Muscle layer of colon (tissue), 2 donors: ENCODE measurements around the gene MTFMT.
"Not testable (repeated sequence)": the region's sequence is repeated elsewhere in the genome, so short reads cannot be mapped to it uniquely, and the experiment has no call there.

Source experiments
- H3K27ac ChIP-seq: one replicate; pipeline ENCODE4 v1.7.0; 2013; ENCODE audit warnings: low read depth, mild to moderate bottlenecking, low read length, moderate library complexity
- H3K27me3 ChIP-seq, 2 donors: one replicate each; pipeline ENCODE4 v1.7.0; 2013; ENCODE audit warnings: low read length in 2 of 2, mild to moderate bottlenecking in 2 of 2; ENCODE audit not compliant: insufficient read depth in 2 of 2, control insufficient read depth in 1 of 2
- H3K36me3 ChIP-seq: one replicate; pipeline ENCODE4 v1.7.0; 2013; ENCODE audit warnings: mild to moderate bottlenecking, low read length; ENCODE audit not compliant: insufficient read depth
- H3K4me1 ChIP-seq: one replicate; pipeline ENCODE4 v1.7.0; 2013; ENCODE audit warnings: mild to moderate bottlenecking, low read length; ENCODE audit not compliant: insufficient read depth
- H3K4me3 ChIP-seq, 2 donors: one replicate each; pipeline ENCODE4 v1.7.0; 2013; ENCODE audit warnings: low read length in 2 of 2, low read depth in 1 of 2, mild to moderate bottlenecking in 1 of 2, moderate library complexity in 1 of 2
- H3K9ac ChIP-seq: one replicate; pipeline ENCODE4 v1.7.0; 2013; ENCODE audit warnings: low read length
- H3K9me3 ChIP-seq: one replicate; pipeline ENCODE4 v1.7.0; 2013; ENCODE audit warnings: mild to moderate bottlenecking, low read length
- donor health status: abdominal sarcoma.
- donor health status: Adenocarcinoma of cecum.

The MTFMT gene

DNA sequence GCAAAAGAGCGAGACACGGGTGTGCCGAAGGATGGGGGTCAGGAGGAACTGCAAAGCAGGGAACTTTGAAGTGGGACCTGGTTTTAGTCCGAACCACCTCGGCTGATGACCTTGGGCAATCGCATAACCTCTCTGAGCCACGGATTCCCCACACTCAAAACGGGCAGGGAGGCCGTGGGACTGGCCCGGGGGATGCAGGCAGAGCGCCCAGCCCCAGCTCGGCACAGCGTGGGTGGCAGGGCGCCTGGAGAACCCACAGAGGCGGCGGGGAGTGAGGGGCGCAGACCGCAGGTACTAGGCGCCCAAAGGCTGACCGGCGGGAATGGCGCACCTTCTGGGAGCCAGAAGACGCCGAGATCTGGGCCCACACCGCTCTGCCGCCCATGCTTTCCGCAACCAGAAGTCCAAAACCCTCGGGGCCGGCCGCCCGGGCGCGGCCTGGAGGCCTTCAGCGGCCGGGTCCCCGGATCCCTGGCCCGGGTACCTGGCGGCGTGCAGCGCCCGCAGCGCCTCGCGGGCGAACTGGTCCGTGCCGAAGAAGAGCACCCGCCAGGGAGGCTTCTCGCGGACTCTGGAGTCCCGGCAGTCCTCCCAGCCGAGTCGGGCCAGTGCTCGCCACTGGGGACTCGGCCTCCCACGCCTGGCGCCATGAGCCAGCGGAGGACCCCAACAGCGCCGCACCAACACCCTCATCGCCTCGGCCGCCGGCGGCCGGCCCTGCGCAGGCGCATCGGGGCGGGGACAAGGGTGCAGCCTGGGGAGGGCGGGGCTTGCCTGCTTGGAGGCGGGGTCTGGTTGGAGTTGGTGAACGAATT is at the start of gene MTFMT:
MTFMT (minus strand) TSS at position 719 of the 815 bp plus-strand sequence; CDS start at position 693, 26 bp downstream.
- Histone ChIP-seq H3K27ac (peak within 1 kb of the TSS; percentile 82), H3K4me1 (peaks cover 10% of the 10 kb centered on the region), H3K4me3 (peak within 1 kb of the TSS; percentile 78 to 98), H3K9ac (peak within 1 kb of the TSS; percentile 59), H3K9me3 (no peaks in the 10 kb centered on the region), H3K36me3 (peaks cover 14% of the 10 kb centered on the region), H3K27me3 (no peaks in the 10 kb centered on the region)

DNA sequence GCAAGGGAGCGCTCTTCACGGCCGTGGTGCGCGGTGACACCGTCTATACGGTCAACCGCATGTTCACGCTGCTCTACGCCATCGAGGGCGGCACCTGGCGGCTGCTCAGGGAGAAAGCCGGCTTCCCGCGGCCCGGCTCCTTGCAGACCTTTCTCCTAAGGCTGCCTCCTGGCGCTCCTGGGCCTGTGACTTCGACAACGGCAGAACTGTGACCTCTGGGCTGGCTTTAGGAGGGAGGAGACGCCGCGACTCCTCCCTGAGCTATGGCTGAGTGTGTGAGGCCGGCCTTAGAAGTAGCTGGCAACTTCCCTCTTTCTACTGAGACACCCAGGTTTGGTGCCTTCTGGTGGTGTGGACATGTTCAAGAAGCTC is 48.5 kb upstream of the MTFMT start:
- H3K4me1 ChIP-seq = peaks cover 26% of the 10 kb centered on the region
- no peak overlapping the region for H3K4me3 ChIP-seq
- H3K9ac ChIP-seq = no peak overlapping the region
- H3K27me3 ChIP-seq = peaks cover 0 to 8% of the 10 kb centered on the region in 2 donors
- no peaks in the 10 kb centered on the region for H3K9me3 ChIP-seq
- H3K36me3 ChIP-seq = no peaks in the 10 kb centered on the region
- no peak overlapping the region for H3K27ac ChIP-seq

DNA sequence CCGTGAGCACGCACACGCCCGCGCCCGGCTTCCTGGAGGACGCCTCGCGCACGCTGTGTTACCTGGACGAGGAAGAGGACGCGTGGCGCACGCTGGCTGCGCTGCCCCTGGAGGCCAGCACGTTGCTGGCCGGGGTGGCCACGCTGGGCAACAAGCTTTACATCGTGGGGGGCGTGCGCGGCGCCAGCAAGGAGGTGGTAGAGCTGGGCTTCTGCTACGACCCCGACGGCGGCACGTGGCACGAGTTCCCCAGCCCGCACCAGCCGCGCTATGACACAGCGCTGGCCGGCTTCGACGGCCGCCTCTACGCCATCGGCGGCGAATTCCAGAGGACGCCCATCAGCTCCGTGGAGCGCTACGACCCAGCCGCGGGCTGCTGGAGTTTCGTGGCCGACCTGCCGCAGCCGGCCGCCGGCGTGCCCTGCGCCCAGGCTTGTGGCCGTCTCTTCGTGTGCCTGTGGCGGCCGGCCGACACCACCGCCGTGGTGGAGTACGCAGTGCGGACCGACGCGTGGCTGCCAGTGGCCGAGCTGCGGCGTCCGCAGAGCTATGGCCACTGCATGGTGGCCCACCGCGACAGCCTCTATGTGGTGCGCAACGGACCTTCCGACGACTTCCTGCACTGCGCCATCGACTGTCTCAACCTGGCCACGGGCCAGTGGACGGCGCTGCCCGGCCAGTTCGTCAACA is 48.0 kb upstream of the MTFMT start:
- Histone ChIP-seq H3K4me1 (peaks cover 21% of the 10 kb centered on the region), H3K4me3 (no peak overlapping the region), H3K9ac (no peak overlapping the region), H3K27ac (no peak overlapping the region), H3K9me3 (no peaks in the 10 kb centered on the region), H3K36me3 (no peaks in the 10 kb centered on the region), H3K27me3 (peaks cover 0 to 8% of the 10 kb centered on the region in 2 donors)

DNA sequence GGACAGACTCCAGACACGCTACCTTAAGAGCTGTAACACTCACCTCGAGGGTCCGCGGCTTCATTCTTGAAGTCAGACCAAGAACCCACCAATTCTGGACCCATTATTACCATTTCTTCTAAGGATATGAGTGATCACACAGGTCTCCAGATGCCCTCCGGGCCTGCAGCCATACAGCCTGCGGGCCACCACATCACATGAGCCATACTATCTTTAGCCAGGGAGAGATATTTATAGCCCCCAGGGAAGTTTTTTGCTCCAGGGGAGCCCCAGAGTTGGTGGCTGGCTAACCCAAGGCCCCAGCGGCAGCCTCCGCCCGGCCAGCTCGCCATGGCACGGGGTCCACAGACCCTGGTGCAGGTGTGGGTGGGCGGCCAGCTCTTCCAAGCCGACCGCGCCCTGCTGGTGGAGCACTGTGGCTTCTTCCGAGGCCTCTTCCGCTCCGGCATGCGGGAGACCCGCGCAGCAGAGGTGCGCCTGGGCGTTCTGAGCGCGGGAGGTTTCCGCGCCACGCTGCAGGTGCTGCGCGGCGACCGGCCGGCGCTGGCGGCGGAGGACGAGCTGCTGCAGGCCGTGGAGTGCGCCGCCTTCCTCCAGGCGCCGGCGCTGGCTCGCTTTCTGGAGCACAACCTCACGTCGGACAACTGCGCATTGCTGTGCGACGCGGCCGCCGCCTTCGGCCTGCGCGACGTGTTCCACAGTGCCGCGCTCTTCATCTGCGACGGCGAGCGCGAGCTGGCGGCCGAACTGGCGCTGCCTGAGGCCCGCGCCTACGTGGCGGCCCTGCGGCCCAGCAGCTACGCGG is 47.2 kb upstream of the MTFMT start, which contains the start of gene KBTBD13:
KBTBD13 (plus strand) TSS at position 261 of the 805 bp plus-strand sequence; CDS start at position 331, 70 bp downstream.
- Histone ChIP-seq H3K4me3 (no peak within 1 kb of the TSS), H3K9ac (no peak within 1 kb of the TSS), H3K9me3 (no peaks in the 10 kb centered on the region), H3K27me3 (peaks cover 0 to 8% of the 10 kb centered on the region in 2 donors), H3K27ac (no peak within 1 kb of the TSS), H3K36me3 (no peaks in the 10 kb centered on the region), H3K4me1 (peaks cover 21% of the 10 kb centered on the region)

DNA sequence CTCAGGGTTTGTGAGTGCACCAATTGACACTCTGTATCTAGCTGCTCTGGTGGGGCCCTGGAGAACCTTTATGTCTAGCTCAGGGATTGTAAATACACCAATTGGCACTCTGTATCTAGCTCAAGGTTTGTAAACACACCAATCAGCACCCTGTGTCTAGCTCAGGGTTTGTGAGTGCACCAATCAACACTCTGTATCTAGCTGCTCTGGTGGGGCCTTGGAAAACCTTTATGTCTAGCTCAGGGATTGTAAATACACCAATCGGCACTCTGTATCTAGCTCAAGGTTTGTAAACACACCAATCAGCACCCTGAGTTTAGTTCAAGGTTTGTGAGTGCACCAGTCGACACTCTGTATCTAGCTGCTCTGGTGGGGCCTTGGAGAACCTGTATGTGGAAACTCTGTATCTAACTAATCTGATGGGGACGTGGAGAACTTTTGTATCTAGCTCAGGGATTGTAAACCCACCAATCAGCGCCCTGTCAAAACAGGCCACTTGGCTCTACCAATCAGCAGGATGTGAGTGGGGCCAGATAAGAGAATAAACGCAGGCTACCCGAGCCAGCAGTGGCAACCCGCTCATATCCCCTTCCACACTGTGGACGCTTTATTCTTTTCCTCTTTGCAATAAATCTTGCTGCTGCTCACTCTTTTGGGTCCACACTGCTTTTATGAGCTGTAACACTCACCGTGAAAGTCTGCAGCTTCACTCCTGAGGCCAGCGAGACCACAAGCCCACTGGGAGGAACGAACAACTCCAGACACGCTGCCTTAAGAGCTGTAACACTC is 46.4 kb upstream of the MTFMT start:
- H3K4me1 ChIP-seq = peaks cover 22% of the 10 kb centered on the region
- H3K27me3 ChIP-seq, H3K4me3 ChIP-seq, H3K9me3 ChIP-seq, H3K27ac ChIP-seq, H3K9ac ChIP-seq, H3K36me3 ChIP-seq: not testable (repeated sequence)

DNA sequence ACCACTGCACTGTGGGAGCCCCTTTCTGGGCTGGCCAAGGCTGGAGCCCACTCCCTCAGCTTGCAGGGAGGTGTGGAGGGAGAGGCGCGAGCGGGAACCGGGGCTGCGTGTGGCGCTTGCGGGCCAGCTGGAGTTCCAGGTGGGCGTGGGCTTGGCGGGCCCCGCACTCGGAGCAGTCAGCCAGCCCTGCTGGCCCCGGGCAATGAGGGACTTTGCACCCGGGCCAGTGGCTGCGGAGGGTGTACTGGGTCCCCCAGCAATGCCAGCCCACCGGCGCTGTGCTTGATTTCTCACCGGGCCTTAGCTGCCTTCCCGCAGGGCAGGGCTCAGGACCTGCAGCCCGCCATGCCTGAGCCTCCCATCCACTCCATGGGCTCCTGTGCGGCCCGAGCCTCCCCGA is 45.5 kb upstream of the MTFMT start:
- H3K27ac ChIP-seq, H3K4me3 ChIP-seq, H3K9me3 ChIP-seq, H3K36me3 ChIP-seq, H3K27me3 ChIP-seq, H3K9ac ChIP-seq: not testable (repeated sequence)
- H3K4me1 ChIP-seq = peaks cover 30% of the 10 kb centered on the region

DNA sequence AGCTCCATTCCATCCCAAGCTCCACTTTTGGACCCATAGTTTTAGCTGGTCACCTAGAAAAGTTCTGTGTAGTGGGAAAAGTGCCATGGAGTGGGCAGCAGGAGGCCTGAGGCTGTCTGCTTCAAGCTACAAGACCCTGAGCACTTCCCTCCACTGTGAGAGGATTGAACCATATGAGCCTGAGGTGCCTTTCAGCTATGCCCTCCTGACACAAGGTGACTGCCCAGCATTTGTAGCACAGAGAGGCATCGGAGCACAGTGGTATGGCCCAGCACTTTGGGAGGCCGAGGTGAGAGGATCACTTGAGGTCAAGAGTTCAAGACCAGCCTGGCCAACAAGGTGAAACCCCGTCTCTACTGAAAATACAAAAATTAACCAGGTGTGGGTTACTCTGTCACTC is 43.2 kb upstream of the MTFMT start:
- H3K27ac ChIP-seq = no peak overlapping the region
- H3K9ac ChIP-seq = no peak overlapping the region
- no peaks in the 10 kb centered on the region for H3K36me3 ChIP-seq
- peaks cover 45% of the 10 kb centered on the region for H3K4me1 ChIP-seq
- no peak overlapping the region for H3K4me3 ChIP-seq
- peaks cover 0 to 8% of the 10 kb centered on the region in 2 donors for H3K27me3 ChIP-seq
- H3K9me3 ChIP-seq = no peaks in the 10 kb centered on the region

DNA sequence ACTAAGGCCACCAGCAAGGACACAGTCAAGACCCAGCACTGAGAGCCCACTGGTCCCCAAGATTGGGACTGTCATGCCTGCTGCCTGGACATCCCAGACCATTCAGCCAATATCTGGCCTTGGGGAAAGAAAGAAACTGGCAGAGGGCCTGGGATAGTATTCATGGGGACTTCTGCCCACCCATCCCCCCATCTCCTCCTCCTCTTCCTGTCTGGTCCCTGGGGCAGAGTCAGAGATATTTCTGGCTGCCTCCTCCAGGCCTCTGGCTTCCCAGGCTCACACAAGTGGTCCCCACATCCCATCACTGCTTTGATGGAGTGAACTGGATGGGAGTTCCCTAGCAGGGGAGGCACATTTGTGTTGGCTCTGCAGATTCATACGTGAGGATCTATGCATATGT is 42.6 kb upstream of the MTFMT start:
- H3K27me3 ChIP-seq = peaks cover 0 to 2% of the 10 kb centered on the region in 2 donors
- no peak overlapping the region for H3K27ac ChIP-seq
- H3K9ac ChIP-seq = no peak overlapping the region
- H3K4me1 ChIP-seq = peaks cover 45% of the 10 kb centered on the region
- H3K9me3 ChIP-seq = no peaks in the 10 kb centered on the region
- no peak overlapping the region for H3K4me3 ChIP-seq
- H3K36me3 ChIP-seq = no peaks in the 10 kb centered on the region

DNA sequence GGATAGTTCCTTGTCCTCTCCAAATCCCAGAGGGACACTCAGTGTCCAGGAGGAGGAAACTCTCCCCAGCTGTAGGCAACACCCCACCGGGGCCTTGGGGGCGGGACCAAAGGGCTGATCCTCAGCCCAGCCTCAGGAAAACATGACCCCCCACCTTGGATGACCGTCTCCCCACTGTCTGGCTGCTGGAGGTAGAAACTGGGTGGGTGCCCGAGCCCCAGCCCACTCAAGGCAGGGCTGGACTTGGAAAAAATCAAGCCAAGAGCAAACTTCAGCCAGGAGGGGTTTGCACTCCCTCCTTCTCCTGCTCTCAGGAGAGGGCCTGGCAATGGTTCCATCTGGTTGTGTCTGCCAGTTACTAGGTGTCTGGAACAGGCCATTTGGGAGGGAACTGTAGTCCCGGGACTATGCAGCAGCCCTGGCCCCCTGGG is 42.0 kb upstream of the MTFMT start:
- no peak overlapping the region for H3K4me3 ChIP-seq
- no peaks in the 10 kb centered on the region for H3K9me3 ChIP-seq
- H3K36me3 ChIP-seq = no peaks in the 10 kb centered on the region
- peak overlapping the region; percentile 48 for H3K27ac ChIP-seq
- no peak overlapping the region for H3K9ac ChIP-seq
- peaks cover 45% of the 10 kb centered on the region for H3K4me1 ChIP-seq
- H3K27me3 ChIP-seq = no peaks in the 10 kb centered on the region

DNA sequence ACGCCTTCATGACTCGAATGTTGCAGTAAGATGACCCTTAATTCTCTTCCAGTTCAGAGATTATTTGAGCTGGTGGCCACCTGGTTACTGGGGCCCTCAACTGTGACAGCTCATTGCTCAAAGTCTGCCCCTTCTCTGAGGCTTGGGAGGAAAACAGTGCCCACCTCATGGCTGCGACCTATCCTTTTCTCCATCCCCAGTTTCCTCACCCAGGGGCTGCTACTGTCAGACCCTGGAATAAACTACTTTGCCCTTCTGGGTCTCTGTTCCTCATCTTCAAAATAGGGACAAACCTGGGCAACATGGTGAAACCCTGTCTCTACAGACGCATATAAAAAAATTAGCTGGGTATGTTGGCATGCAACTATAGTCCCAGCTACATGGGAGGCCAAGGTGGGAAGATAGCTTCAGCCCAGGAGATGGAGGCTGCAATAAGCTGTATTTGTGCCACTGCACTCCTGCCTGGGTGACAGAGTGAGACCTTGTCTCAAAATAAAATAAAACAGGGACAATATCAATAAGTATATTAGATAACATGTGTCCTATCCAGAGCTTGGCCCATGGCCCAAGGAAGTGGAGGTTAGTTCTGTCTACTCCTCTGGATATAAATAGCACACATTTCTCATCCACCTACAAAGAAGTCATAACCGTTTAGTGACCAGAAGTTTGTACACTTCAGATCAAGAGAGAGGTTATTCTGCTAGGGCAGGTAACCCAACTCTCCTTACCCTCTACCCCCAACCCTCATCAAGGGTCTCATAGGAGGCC is 40.5 kb upstream of the MTFMT start:
- Histone ChIP-seq H3K27ac (peak overlapping the region; percentile 72), H3K36me3 (peaks cover 5% of the 10 kb centered on the region), H3K27me3 (no peaks in the 10 kb centered on the region), H3K9me3 (no peaks in the 10 kb centered on the region), H3K4me1 (peaks cover 54% of the 10 kb centered on the region), H3K9ac (no peak overlapping the region), H3K4me3 (no peak overlapping the region)
